PFSK-1 (cell line): Measurements from ENCODE around the gene HSDL1.

Source experiments
- POLR2AphosphoS5 ChIP-seq: IDR thresholded peaks from 2 replicates; pipeline ENCODE4 v1.6.1; 2012; ENCODE audit warnings: low read depth, mild to moderate bottlenecking, control low read depth, low read length, moderate library complexity
- REST ChIP-seq, 2 experiments: IDR thresholded peaks; 2 replicates each; pipeline versions ENCODE4 v1.6.1 to v1.8.0; 2011 to 2012; ENCODE audit warnings: low read depth in 2 of 2, low read length in 2 of 2, control low read depth in 1 of 2, inconsistent platforms in 1 of 2, mild to moderate bottlenecking in 1 of 2, moderate library complexity in 1 of 2; ENCODE audit not compliant: insufficient read depth in 1 of 2
- TAF1 ChIP-seq: IDR thresholded peaks from 2 replicates; pipeline ENCODE4 v1.6.1; 2012; ENCODE audit warnings: low read length, control low read depth, borderline replicate concordance; ENCODE audit not compliant: insufficient read depth

GRCh38 chr16:84182104-84182503 lies 37.1 kb upstream of the HSDL1 start:
- TF ChIP-seq POLR2AphosphoS5 (no peak), TAF1 (no peak), REST (IDR thresholded peaks at IDR 0.05; ENCODE audit: insufficient read depth in 1 of 2, low read depth in 2 of 2, low read length in 2 of 2) (no peak)
